Colonic mucosa (tissue), 4 donors: Measurements from ENCODE around the gene HDAC2. TPM values are rescaled to one million over a fixed set of nuclear protein-coding genes. Genes with fewer than 3 reads are reported as not detected.

Source experiments
- DNase-seq: peaks from one replicate; pipeline ENCODE4 v3.0.0-alpha.2; 2020
- H3K27ac ChIP-seq: fragments of 200-600 bp; one replicate; pipeline ENCODE4 v1.8.0; 2021
- H3K27me3 ChIP-seq: fragments of 200-600 bp; one replicate; pipeline ENCODE4 v1.8.0; 2021
- H3K36me3 ChIP-seq: fragments of 200-600 bp; one replicate; pipeline ENCODE4 v1.8.0; 2021
- H3K4me1 ChIP-seq: fragments of 200-600 bp; one replicate; pipeline ENCODE4 v1.8.0; 2021; ENCODE audit warnings: mild to moderate bottlenecking
- H3K4me3 ChIP-seq: fragments of 200-600 bp; one replicate; pipeline ENCODE4 v1.8.0; 2021
- H3K9ac ChIP-seq, 2 donors: one replicate each; pipeline ENCODE4 v1.7.0; 2013; ENCODE audit warnings: control low read depth in 2 of 2, low read depth in 2 of 2, low read length in 2 of 2
- H3K9me3 ChIP-seq: fragments of 200-600 bp; one replicate; pipeline ENCODE4 v1.8.0; 2021
- intact Hi-C: fragments of 100-400 bp; cut with DNase I; formaldehyde crosslinking; loops from one replicate; pipeline ENCODE4 v1.14.1; 2022
- total RNA-seq, 2 donors: library from RNA; stranded (reverse); fragmentation: NEBNext Ultra II Directional in 1 of 2; extraction: Animal tissue kit (Norgen Biotek cat#: 25700) in 1 of 2; gene quantifications; one replicate each; pipeline ENCODE4 v1.2.1, GENCODE V29; 2021
- TF ChIP-seq, protein P1 (sequence below): fragments of 200-600 bp; IDR thresholded peaks from one replicate; pipeline ENCODE4 v1.8.0; 2022; ENCODE audit warnings: antibody characterized with exemption, mild to moderate bottlenecking
- donor health status: healthy.
- donor health status: DM: no; HTN: no; CAD: no.
- donor health status: DM: no; HTN: no; CAD: no.

The HDAC2 gene
- total RNA-seq, 2 donors from 2014 or later, result 79.8 to 95.0 TPM

DNA sequence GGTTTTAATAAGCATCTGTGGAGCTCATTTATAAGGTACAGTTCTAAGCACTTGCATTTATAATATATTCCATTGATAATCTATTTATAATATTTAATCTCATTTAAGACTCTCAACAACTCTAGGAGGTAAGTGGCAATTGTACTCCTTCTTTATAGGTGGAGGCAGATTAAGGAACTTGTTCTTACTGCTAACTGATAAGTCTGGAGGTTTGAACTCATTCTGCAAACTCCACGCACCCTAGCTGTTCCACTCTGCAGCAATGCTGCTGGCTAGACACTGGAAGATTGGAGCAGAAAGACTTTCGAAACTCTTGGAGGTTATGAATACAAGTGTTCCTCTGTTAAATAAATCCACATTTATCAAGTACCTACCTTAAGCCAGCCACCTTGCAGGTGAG is 793 bp upstream of the HDAC2 start:
- H3K4me3 ChIP-seq, result peak overlapping the region; percentile 91
- DNase-seq, result no peak
- H3K9ac ChIP-seq, result no peak overlapping the region
- intact Hi-C loops, result no loop called here
- H3K27ac ChIP-seq, result peak overlapping the region; percentile 80
- H3K4me1 ChIP-seq, result peaks cover 4% of the 10 kb centered on the region
- TF ChIP-seq, protein P1, sequence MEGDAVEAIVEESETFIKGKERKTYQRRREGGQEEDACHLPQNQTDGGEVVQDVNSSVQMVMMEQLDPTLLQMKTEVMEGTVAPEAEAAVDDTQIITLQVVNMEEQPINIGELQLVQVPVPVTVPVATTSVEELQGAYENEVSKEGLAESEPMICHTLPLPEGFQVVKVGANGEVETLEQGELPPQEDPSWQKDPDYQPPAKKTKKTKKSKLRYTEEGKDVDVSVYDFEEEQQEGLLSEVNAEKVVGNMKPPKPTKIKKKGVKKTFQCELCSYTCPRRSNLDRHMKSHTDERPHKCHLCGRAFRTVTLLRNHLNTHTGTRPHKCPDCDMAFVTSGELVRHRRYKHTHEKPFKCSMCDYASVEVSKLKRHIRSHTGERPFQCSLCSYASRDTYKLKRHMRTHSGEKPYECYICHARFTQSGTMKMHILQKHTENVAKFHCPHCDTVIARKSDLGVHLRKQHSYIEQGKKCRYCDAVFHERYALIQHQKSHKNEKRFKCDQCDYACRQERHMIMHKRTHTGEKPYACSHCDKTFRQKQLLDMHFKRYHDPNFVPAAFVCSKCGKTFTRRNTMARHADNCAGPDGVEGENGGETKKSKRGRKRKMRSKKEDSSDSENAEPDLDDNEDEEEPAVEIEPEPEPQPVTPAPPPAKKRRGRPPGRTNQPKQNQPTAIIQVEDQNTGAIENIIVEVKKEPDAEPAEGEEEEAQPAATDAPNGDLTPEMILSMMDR, result no peak
- no peaks in the 10 kb centered on the region for H3K27me3 ChIP-seq
- H3K36me3 ChIP-seq, result no peaks in the 10 kb centered on the region
- H3K9me3 ChIP-seq, result no peaks in the 10 kb centered on the region

DNA sequence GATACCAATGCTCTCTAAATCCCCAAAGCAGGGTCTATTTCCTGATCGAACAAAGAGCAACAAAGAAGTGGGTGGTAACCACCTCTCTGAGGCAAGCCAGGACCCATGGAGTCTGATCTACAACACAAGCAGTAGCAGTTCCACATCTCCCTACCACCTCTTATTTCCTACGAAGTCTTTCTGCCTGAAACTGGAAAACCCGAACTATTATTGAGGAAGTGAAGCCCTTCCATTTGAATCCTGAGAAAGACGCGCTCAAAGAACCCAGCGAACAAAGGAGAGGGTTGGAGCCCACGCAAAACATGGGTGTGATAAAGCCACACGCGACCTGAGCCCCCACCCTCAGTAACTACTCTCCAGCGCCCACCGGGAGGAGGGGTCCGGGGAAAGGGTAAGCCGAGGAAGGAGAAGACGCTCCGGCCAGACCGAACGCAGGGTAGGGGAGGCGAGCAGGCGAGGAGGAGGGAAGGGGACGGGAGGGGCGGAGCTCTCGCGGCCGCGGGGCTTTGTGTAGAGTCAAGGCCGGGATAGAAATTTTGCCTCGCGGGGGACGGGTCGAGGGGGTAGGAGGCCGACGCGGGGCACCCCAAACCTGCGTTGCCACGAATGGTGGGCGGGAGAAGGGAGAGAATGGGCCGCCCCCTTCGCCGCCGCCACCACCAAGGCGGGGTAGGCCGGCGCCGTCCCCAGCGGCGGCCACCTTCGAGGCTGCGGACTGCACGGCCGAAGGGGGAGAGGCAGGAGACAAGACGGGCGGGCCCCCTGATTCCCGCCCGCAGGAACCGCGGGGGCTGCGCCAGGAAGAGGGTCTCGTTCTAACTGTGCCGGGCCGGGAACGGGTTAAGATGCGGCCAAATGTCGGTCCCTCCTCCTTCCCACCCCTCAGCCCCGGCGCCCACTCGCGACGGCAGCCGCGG is 802 bp downstream of the HDAC2 start:
- no peaks in the 10 kb centered on the region for H3K36me3 ChIP-seq
- H3K9ac ChIP-seq, result peak overlapping the region; percentile 76 to 91
- peak; percentile 71 for DNase-seq
- peak overlapping the region; percentile 91 for H3K4me3 ChIP-seq
- intact Hi-C loops, result no loop called here
- TF ChIP-seq, protein P1, result no peak
- peak overlapping the region; percentile 80 for H3K27ac ChIP-seq
- H3K27me3 ChIP-seq, result no peaks in the 10 kb centered on the region
- peaks cover 4% of the 10 kb centered on the region for H3K4me1 ChIP-seq
- H3K9me3 ChIP-seq, result no peaks in the 10 kb centered on the region

DNA sequence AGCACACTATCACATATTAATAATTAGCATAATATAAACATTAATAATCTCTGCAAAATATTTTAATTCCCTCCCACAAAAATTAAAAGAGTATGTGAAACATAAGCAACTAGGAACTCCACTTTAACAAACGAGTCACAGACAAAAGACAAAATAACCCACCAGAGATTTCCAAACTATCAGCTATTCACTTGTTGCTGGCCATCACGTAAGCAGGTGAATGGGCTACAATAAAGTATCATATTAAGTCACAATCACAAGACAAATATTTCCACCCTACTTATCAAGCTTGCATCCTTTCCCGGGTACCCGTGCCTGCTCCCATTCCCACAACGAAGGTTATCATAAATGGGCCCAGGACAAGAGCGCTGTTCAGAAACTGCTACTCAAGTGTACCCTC is 2.5 kb downstream of the HDAC2 start:
- intact Hi-C loops, result no loop called here
- H3K4me1 ChIP-seq, result peaks cover 4% of the 10 kb centered on the region

DNA sequence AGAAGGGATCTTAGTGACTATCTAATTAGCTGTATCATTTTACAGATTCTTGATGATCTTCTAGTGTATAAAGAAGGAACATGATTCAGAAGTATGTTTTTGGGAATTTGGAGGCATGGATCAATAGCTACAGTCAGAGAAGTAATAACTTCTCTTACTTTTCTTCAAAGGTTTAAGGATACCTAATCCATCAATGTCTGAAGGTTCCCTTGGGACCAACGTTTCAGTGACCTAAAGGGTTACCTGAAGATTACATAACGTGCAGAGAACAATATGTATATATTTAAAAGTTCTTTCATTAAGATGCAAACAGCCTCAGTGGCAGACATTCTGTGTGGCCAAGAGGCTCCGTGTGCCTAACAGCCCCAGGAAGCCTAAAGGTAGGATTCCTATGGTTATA is 3.2 kb downstream of the HDAC2 start:
- DNase-seq, result no peak
- no peak overlapping the region for H3K9ac ChIP-seq
- peaks cover 4% of the 10 kb centered on the region for H3K4me1 ChIP-seq
- H3K9me3 ChIP-seq, result no peaks in the 10 kb centered on the region
- TF ChIP-seq, protein P1, result no peak
- no peaks in the 10 kb centered on the region for H3K27me3 ChIP-seq
- H3K36me3 ChIP-seq, result no peaks in the 10 kb centered on the region
- no peak overlapping the region for H3K4me3 ChIP-seq
- H3K27ac ChIP-seq, result no peak overlapping the region
- intact Hi-C loops, result no loop called here

More for the DNA sequence above, 2.5 kb downstream of the HDAC2 start:
- H3K27ac ChIP-seq, result no peak overlapping the region
- no peak overlapping the region for H3K4me3 ChIP-seq
- H3K9me3 ChIP-seq, result no peaks in the 10 kb centered on the region
- no peak overlapping the region for H3K9ac ChIP-seq
- H3K36me3 ChIP-seq, result no peaks in the 10 kb centered on the region
- TF ChIP-seq, protein P1, result no peak
- no peak for DNase-seq
- no peaks in the 10 kb centered on the region for H3K27me3 ChIP-seq

DNA sequence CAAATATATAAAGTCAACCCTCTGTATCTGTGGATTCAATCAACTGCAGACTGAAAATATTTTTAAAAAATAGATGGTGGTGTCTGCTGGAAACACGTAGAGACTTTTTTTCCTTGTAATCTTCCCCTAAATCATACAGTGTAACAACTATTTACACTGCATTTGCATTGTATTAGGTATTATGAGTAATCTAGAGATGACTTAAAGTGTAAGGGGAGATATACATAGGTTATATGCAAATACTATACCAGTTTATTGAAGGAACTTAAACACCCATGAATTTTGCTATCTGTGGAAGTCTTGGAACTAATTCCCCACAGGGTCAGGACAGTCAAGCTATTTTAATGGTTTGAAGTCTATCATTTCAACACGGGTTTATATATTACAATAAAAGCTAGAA is 10.2 kb downstream of the HDAC2 start:
- H3K27me3 ChIP-seq, result no peaks in the 10 kb centered on the region
- no peak overlapping the region for H3K4me3 ChIP-seq
- TF ChIP-seq, protein P1, result no peak
- DNase-seq, result no peak
- intact Hi-C loops, result no loop called here
- H3K4me1 ChIP-seq, result no peaks in the 10 kb centered on the region
- H3K36me3 ChIP-seq, result no peaks in the 10 kb centered on the region
- H3K9ac ChIP-seq, result no peak overlapping the region
- H3K9me3 ChIP-seq, result no peaks in the 10 kb centered on the region
- no peak overlapping the region for H3K27ac ChIP-seq
